ENCODE results near the gene LEMD2. TPM values are rescaled to one million over a fixed set of nuclear protein-coding genes. Genes with fewer than 3 reads are reported as not detected.

The LEMD2 gene
- total and polyA plus RNA-seq, 2 donors (not counting 3 experiments of a cell fraction or from before 2014, with no cell fraction given): 61.1 to 81.8 TPM

GRCh38 chr6:33744895-33745546 is 43.9 kb downstream of the LEMD2 start:
- no peaks in the 10 kb centered on the region for H3K4me1 ChIP-seq (ENCODE audit: control insufficient read depth, extremely low read depth, insufficient read depth, low read length)
- no peak overlapping the region for H3K27ac ChIP-seq (ENCODE audit: insufficient read depth, low read depth, low read length)
- TF ChIP-seq GATA2 (IDR thresholded peaks at IDR 0.05; ENCODE audit: insufficient read depth, insufficient read length, low read depth, low read length) (no peak), JUN (IDR thresholded peaks at IDR 0.05; ENCODE audit: borderline replicate concordance, insufficient read depth, insufficient read length, low read depth) (no peak), MYC (IDR thresholded peaks at IDR 0.05; ENCODE audit: low read depth, low read length) (no peak), EZH2 (IDR thresholded peaks at IDR 0.05; ENCODE audit: borderline replicate concordance, low read depth, low read length, severe bottlenecking) (no peak), FOS (IDR thresholded peaks at IDR 0.05; ENCODE audit: borderline replicate concordance, insufficient read depth, low read length) (no peak), CTCF (IDR thresholded peaks at IDR 0.05; ENCODE audit: extremely low read depth in 1 of 2, insufficient read depth in 1 of 2, low read depth in 1 of 2, low read length in 2 of 2) (no peak), POLR2AphosphoS5 (IDR thresholded peaks at IDR 0.05; ENCODE audit: insufficient read depth, low read depth, low read length) (no peak), POLR2A (IDR thresholded peaks at IDR 0.05; ENCODE audit: low read depth, low read length) (no peak), MAX (IDR thresholded peaks at IDR 0.05; ENCODE audit: insufficient read depth, insufficient read length) (no peak)
- no peak overlapping the region for H3K4me3 ChIP-seq (replicated peaks in 1 of 3; ENCODE audit: insufficient read depth in 1 of 3, low read depth in 1 of 3, low read length in 3 of 3)
- no peak overlapping the region for H3K4me2 ChIP-seq (ENCODE audit: insufficient read depth, low read length)
- H3K36me3 ChIP-seq (ENCODE audit: control insufficient read depth in 2 of 2, extremely low read depth in 1 of 2, insufficient read depth in 2 of 2, low read length in 2 of 2): no peaks in the 10 kb centered on the region
- H4K20me1 ChIP-seq (replicated peaks; ENCODE audit: control insufficient read depth, extremely low read depth, insufficient read depth, low read length): no peaks in the 10 kb centered on the region
- H3K79me2 ChIP-seq (ENCODE audit: control insufficient read depth, insufficient read depth, low read length): no peaks in the 10 kb centered on the region
- dilution Hi-C loops (cut with MboI; ENCODE audit: extremely low pct_ligation_motif_present, low sequenced_read_pairs): no loop called here
- H3K27me3 ChIP-seq (ENCODE audit: control insufficient read depth in 2 of 2, insufficient read depth in 2 of 2, low read length in 2 of 2): peaks cover 4 to 9% of the 10 kb centered on the region in 2 experiments
- ChIA-PET CTCF (interaction anchor here (0.6 to 7.7 kb wide), 18 partner anchors 9 to 417 kb away, joined by 3 to 122 read pairs (median 5); partner anchors contain the start of gene UQCC2), POLR2A (no interaction called here)
- FAIRE-seq: no peak
- H2AFZ ChIP-seq (ENCODE audit: low read depth, low read length): no peak overlapping the region
- intact Hi-C loops (cut with micrococcal nuclease): loop anchor here (1.0 to 2.0 kb wide), 4 partner anchors 24 to 409 kb away; no protein-coding TSS in a partner anchor
- no peak for DNase-seq (ENCODE audit: low read depth, low spot score)
- BruUV-seq (replicated peaks): no TSS peak
- no peaks in the 10 kb centered on the region for H3K9me3 ChIP-seq (replicated peaks; ENCODE audit: control insufficient read depth, insufficient read depth, low read length)
- H3K9me1 ChIP-seq (replicated peaks; ENCODE audit: control insufficient read depth, extremely low read depth, insufficient read depth, low read length): no peaks in the 10 kb centered on the region
- H3K9ac ChIP-seq (replicated peaks; ENCODE audit: extremely low read depth, insufficient read depth, low read length): no peak overlapping the region
